ENCODE measurements around the gene SLC19A1.

DNA sequence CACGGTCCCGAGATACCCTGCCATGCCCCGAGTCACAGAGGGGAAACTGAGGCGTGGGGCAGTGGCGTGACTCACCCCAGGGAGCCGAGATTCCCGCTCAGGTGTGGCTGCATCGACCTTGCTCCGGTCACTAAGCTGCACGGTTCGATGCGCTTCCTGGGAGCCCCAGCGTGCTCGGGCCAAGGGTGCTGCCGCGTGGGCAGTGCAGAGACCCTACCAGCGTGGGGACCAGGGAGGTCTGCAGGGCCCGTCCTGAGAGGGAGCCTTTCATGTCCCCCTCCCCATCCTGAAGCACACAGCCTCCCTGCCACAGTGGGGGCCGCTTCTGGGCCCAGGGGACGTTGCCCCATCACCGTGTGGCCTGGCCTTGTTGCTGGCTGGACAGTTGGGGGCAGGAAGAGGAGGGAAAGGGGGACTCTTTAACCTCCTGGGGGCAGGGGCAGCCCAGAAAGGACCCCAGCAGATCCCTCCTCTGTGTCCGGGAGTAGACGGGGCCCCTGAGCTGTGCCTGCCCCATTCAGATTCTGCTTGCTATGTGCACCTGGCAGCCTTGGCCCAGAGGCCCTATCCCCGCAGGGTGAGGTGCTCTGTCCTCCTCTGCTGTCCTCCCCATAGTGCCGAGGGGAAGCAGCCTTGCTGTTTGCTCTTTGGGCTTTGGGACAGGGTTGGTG, 84.9 kb downstream of the SLC19A1 start:
- TF ChIP-seq RXRA (IDR thresholded peaks at IDR 0.05; ENCODE audit: borderline replicate concordance, low read depth) (no peak), FOXJ3 (CRISPR knock-in tag; IDR thresholded peaks at IDR 0.05) (no peak), SIN3A (IDR thresholded peaks at IDR 0.05; ENCODE audit: borderline replicate concordance, low read depth, low read length) (no peak), EP300 (IDR thresholded peaks at IDR 0.05; ENCODE audit: borderline replicate concordance in 1 of 2, low read depth in 1 of 2, low read length in 1 of 2) (no peak), CHD2 (IDR thresholded peaks at IDR 0.05; ENCODE audit: low read length, partially characterized antibody) (no peak)
- TF ChIP-seq, protein P1, sequence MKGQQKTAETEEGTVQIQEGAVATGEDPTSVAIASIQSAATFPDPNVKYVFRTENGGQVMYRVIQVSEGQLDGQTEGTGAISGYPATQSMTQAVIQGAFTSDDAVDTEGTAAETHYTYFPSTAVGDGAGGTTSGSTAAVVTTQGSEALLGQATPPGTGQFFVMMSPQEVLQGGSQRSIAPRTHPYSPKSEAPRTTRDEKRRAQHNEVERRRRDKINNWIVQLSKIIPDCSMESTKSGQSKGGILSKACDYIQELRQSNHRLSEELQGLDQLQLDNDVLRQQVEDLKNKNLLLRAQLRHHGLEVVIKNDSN (IDR thresholded peaks at IDR 0.05; ENCODE audit: borderline replicate concordance, low read depth): no peak

Data from SK-N-SH (cell line).